ENCODE data around the gene KRTAP5-3.

Gene KRTAP5-3

GRCh38 chr11:1642288-1643145 is 34.3 kb upstream of the KRTAP5-3 start:
- Histone ChIP-seq H3K4me3 (ENCODE audit: insufficient read depth, low read depth, low read length) (no peak overlapping the region), H3K27me3 (ENCODE audit: control insufficient read depth, insufficient read depth, low read length, poor library complexity, severe bottlenecking) (no peaks in the 10 kb centered on the region)

GRCh38 chr11:1641096-1641495 is 32.8 kb upstream of the KRTAP5-3 start:
- Histone ChIP-seq H3K4me3 (ENCODE audit: insufficient read depth, low read depth, low read length) (no peak overlapping the region), H3K4me1 (ENCODE audit: control insufficient read depth, insufficient read depth, low read length) (no peaks in the 10 kb centered on the region), H3K9me3 (ENCODE audit: control insufficient read depth, low read length) (no peaks in the 10 kb centered on the region), H3K27ac (ENCODE audit: insufficient read depth, low read depth, low read length, poor library complexity, severe bottlenecking) (no peak overlapping the region), H3K27me3 (ENCODE audit: control insufficient read depth, insufficient read depth, low read length, poor library complexity, severe bottlenecking) (no peaks in the 10 kb centered on the region), H3K36me3 (ENCODE audit: control insufficient read depth, insufficient read depth, low read length) (no peaks in the 10 kb centered on the region)
- 91 to 94% methylated on average over 15 of the region's 15 CpGs for WGBS, 2 experiments

More at GRCh38 chr11:1642288-1643145, 34.3 kb upstream of the KRTAP5-3 start:
- no peak overlapping the region for H3K27ac ChIP-seq (ENCODE audit: insufficient read depth, low read depth, low read length, poor library complexity, severe bottlenecking)
- H3K4me1 ChIP-seq (ENCODE audit: control insufficient read depth, insufficient read depth, low read length), result no peaks in the 10 kb centered on the region
- no peaks in the 10 kb centered on the region for H3K9me3 ChIP-seq (ENCODE audit: control insufficient read depth, low read length)
- H3K36me3 ChIP-seq (ENCODE audit: control insufficient read depth, insufficient read depth, low read length), result no peaks in the 10 kb centered on the region
- 85 to 86% methylated on average over 29 of the region's 29 CpGs for WGBS, 2 experiments

GRCh38 chr11:1640076-1640946 is 32.0 kb upstream of the KRTAP5-3 start:
- Histone ChIP-seq H3K4me1 (ENCODE audit: control insufficient read depth, insufficient read depth, low read length) (no peaks in the 10 kb centered on the region), H3K27me3 (ENCODE audit: control insufficient read depth, insufficient read depth, low read length, poor library complexity, severe bottlenecking) (no peaks in the 10 kb centered on the region), H3K27ac (ENCODE audit: insufficient read depth, low read depth, low read length, poor library complexity, severe bottlenecking) (no peak overlapping the region), H3K36me3 (ENCODE audit: control insufficient read depth, insufficient read depth, low read length) (no peaks in the 10 kb centered on the region), H3K9me3 (ENCODE audit: control insufficient read depth, low read length) (no peaks in the 10 kb centered on the region), H3K4me3 (ENCODE audit: insufficient read depth, low read depth, low read length) (no peak overlapping the region)
- WGBS, 2 experiments, result 58 to 61% methylated on average over 32 of the region's 32 CpGs

GRCh38 chr11:1639666-1640065 is 31.4 kb upstream of the KRTAP5-3 start:
- no peaks in the 10 kb centered on the region for H3K36me3 ChIP-seq (ENCODE audit: control insufficient read depth, insufficient read depth, low read length)
- no peaks in the 10 kb centered on the region for H3K4me1 ChIP-seq (ENCODE audit: control insufficient read depth, insufficient read depth, low read length)
- H3K27ac ChIP-seq (ENCODE audit: insufficient read depth, low read depth, low read length, poor library complexity, severe bottlenecking), result no peak overlapping the region
- 81 to 83% methylated on average over 15 of the region's 15 CpGs for WGBS, 2 experiments
- no peaks in the 10 kb centered on the region for H3K27me3 ChIP-seq (ENCODE audit: control insufficient read depth, insufficient read depth, low read length, poor library complexity, severe bottlenecking)
- no peaks in the 10 kb centered on the region for H3K9me3 ChIP-seq (ENCODE audit: control insufficient read depth, low read length)
- H3K4me3 ChIP-seq (ENCODE audit: insufficient read depth, low read depth, low read length), result no peak overlapping the region

- Histone ChIP-seq H3K36me3 (ENCODE audit: control insufficient read depth, insufficient read depth, low read length) (no peaks in the 10 kb centered on the region), H3K9me3 (ENCODE audit: control insufficient read depth, low read length) (no peaks in the 10 kb centered on the region), H3K27ac (ENCODE audit: insufficient read depth, low read depth, low read length, poor library complexity, severe bottlenecking) (no peak overlapping the region), H3K4me1 (ENCODE audit: control insufficient read depth, insufficient read depth, low read length) (no peaks in the 10 kb centered on the region), H3K27me3 (ENCODE audit: control insufficient read depth, insufficient read depth, low read length, poor library complexity, severe bottlenecking) (no peaks in the 10 kb centered on the region), H3K4me3 (ENCODE audit: insufficient read depth, low read depth, low read length) (no peak overlapping the region)
- WGBS, 2 experiments, result 85 to 87% methylated on average over 18 of the region's 18 CpGs
Observed at GRCh38 chr11:1639102-1639620, 30.9 kb upstream of the KRTAP5-3 start.

GRCh38 chr11:1638344-1638743 is 30.1 kb upstream of the KRTAP5-3 start:
- 69 to 82% methylated on average over 7 to 8 of the region's 8 CpGs for WGBS, 2 experiments
- no peaks in the 10 kb centered on the region for H3K9me3 ChIP-seq (ENCODE audit: control insufficient read depth, low read length)
- H3K27me3 ChIP-seq (ENCODE audit: control insufficient read depth, insufficient read depth, low read length, poor library complexity, severe bottlenecking), result no peaks in the 10 kb centered on the region
- no peaks in the 10 kb centered on the region for H3K36me3 ChIP-seq (ENCODE audit: control insufficient read depth, insufficient read depth, low read length)
- no peaks in the 10 kb centered on the region for H3K4me1 ChIP-seq (ENCODE audit: control insufficient read depth, insufficient read depth, low read length)
- H3K27ac ChIP-seq (ENCODE audit: insufficient read depth, low read depth, low read length, poor library complexity, severe bottlenecking), result no peak overlapping the region
- no peak overlapping the region for H3K4me3 ChIP-seq (ENCODE audit: insufficient read depth, low read depth, low read length)

- Histone ChIP-seq H3K27ac (ENCODE audit: insufficient read depth, low read depth, low read length, poor library complexity, severe bottlenecking) (no peak overlapping the region), H3K27me3 (ENCODE audit: control insufficient read depth, insufficient read depth, low read length, poor library complexity, severe bottlenecking) (no peaks in the 10 kb centered on the region), H3K4me1 (ENCODE audit: control insufficient read depth, insufficient read depth, low read length) (no peaks in the 10 kb centered on the region), H3K36me3 (ENCODE audit: control insufficient read depth, insufficient read depth, low read length) (no peaks in the 10 kb centered on the region), H3K9me3 (ENCODE audit: control insufficient read depth, low read length) (no peaks in the 10 kb centered on the region), H3K4me3 (ENCODE audit: insufficient read depth, low read depth, low read length) (no peak overlapping the region)
- 72 to 90% methylated on average over 1 to 2 of the region's 2 CpGs for WGBS, 2 experiments
Observed at GRCh38 chr11:1637628-1638027, 29.4 kb upstream of the KRTAP5-3 start.

- H3K9me3 ChIP-seq (ENCODE audit: control insufficient read depth, low read length), result no peaks in the 10 kb centered on the region
- no peaks in the 10 kb centered on the region for H3K36me3 ChIP-seq (ENCODE audit: control insufficient read depth, insufficient read depth, low read length)
- no peak overlapping the region for H3K27ac ChIP-seq (ENCODE audit: insufficient read depth, low read depth, low read length, poor library complexity, severe bottlenecking)
- no peaks in the 10 kb centered on the region for H3K27me3 ChIP-seq (ENCODE audit: control insufficient read depth, insufficient read depth, low read length, poor library complexity, severe bottlenecking)
- H3K4me3 ChIP-seq (ENCODE audit: insufficient read depth, low read depth, low read length), result no peak overlapping the region
- 90 to 93% methylated on average over 19 of the region's 19 CpGs for WGBS, 2 experiments
- H3K4me1 ChIP-seq (ENCODE audit: control insufficient read depth, insufficient read depth, low read length), result no peaks in the 10 kb centered on the region
Observed at GRCh38 chr11:1636291-1636950, 28.2 kb upstream of the KRTAP5-3 start.

- 93 to 96% methylated on average over 10 of the region's 10 CpGs for WGBS, 2 experiments
- Histone ChIP-seq H3K36me3 (ENCODE audit: control insufficient read depth, insufficient read depth, low read length) (no peaks in the 10 kb centered on the region), H3K4me3 (ENCODE audit: insufficient read depth, low read depth, low read length) (no peak overlapping the region), H3K4me1 (ENCODE audit: control insufficient read depth, insufficient read depth, low read length) (no peaks in the 10 kb centered on the region), H3K27me3 (ENCODE audit: control insufficient read depth, insufficient read depth, low read length, poor library complexity, severe bottlenecking) (peaks cover 15% of the 10 kb centered on the region), H3K27ac (ENCODE audit: insufficient read depth, low read depth, low read length, poor library complexity, severe bottlenecking) (no peak overlapping the region), H3K9me3 (ENCODE audit: control insufficient read depth, low read length) (no peaks in the 10 kb centered on the region)
Observed at GRCh38 chr11:1633864-1634263, 25.6 kb upstream of the KRTAP5-3 start.
